H1 (cell line): Measurements from ENCODE around the gene SPATS2L. TPM values are rescaled to one million over a fixed set of nuclear protein-coding genes. Genes with fewer than 3 reads are reported as not detected.

ENCODE experiments used
- BACH1 ChIP-seq: IDR thresholded peaks from 2 replicates; pipeline ENCODE4 v1.6.1; 2012; ENCODE audit warnings: low read length, improper control_type of control experiment
- BCL11A ChIP-seq, 2 experiments: IDR thresholded peaks; one replicate each; pipeline ENCODE4 v1.6.1; 2011; ENCODE audit warnings: low read depth in 2 of 2, low read length in 2 of 2, mild to moderate bottlenecking in 2 of 2
- CTCF ChIP-seq, 3 experiments: IDR thresholded peaks; 1 replicate in 2 of 3; 2 replicates in 1 of 3; pipeline versions ENCODE4 v1.5.1 to v1.6.1; 2011; ENCODE audit warnings: low read length in 3 of 3, mild to moderate bottlenecking in 3 of 3, inconsistent platforms in 2 of 3, low read depth in 1 of 3, moderate library complexity in 1 of 3; ENCODE audit not compliant: insufficient read depth in 1 of 3; ENCODE audit errors: control extremely low read depth in 1 of 3
- YY1 ChIP-seq: IDR thresholded peaks from 2 replicates; pipeline ENCODE4 v1.6.1; 2011; ENCODE audit warnings: low read depth, mild to moderate bottlenecking, low read length
- polyA plus RNA-seq, 7 experiments: library from polyadenylated mRNA; depleted of rRNA in 3 of 7; stranded (reverse) in 5 of 7; unstranded in 2 of 7; fragments of >200 nt in 5 of 7; fragments of 200-250 nt in 2 of 7; gene quantifications; 1 replicate in 5 of 7; 2 replicates in 1 of 7; 4 replicates in 1 of 7; pipeline versions ENCODE4 v1.2.1 to v1.2.3, GENCODE V29; 2011 to 2013; ENCODE audit warnings: missing spikeins in 2 of 7, mixed read lengths in 2 of 7
- total RNA-seq: library from RNA; stranded (reverse); fragmentation: NEBNext Ultra II Directional; extraction: Animal tissue kit (Norgen Biotek cat#: 25700); gene quantifications from 2 replicates; pipeline ENCODE4 v1.2.1, GENCODE V29; 2021

Gene SPATS2L
- total and polyA plus RNA-seq, 2 of the 8 experiments (the other 6 are each of a cell fraction or from before 2014, with no cell fraction given) = 67.3 to 189 TPM

- TF ChIP-seq CTCF (IDR thresholded peaks at IDR 0.05; ENCODE audit: control extremely low read depth in 1 of 3, insufficient read depth in 1 of 3, low read depth in 1 of 3, low read length in 3 of 3) = no peak
- TF ChIP-seq YY1 = no peak
- no peak for TF ChIP-seq BACH1
- TF ChIP-seq BCL11A (IDR thresholded peaks at IDR 0.05; ENCODE audit: low read depth in 2 of 2, low read length in 2 of 2) = no peak
These were observed 32.1 kb upstream of the SPATS2L start (continued) for GRCh38 chr2:200274116-200275075.
